NAMALWA (cell line): ENCODE results near the gene BSND.
"Not testable (repeated sequence)": the region's sequence is repeated elsewhere in the genome, so short reads cannot be mapped to it uniquely, and the experiment has no call there.

Experiments used
- DNase-seq: peaks from one replicate; pipeline ENCODE4 v3.0.0-alpha.2; 2015; ENCODE audit warnings: low spot score

Gene BSND

GRCh38 chr1:55018395-55018794 is 19.7 kb downstream of the BSND start:
- no peak for DNase-seq

- peak; percentile 74 for DNase-seq
Measured at GRCh38 chr1:55021942-55022546, 23.3 kb downstream of the BSND start.

GRCh38 chr1:55024163-55024562 is 25.4 kb downstream of the BSND start:
- not testable (repeated sequence) for DNase-seq

GRCh38 chr1:55026682-55027081 is 27.9 kb downstream of the BSND start:
- DNase-seq = not testable (repeated sequence)

GRCh38 chr1:55031098-55031497 is 32.4 kb downstream of the BSND start:
- DNase-seq = not testable (repeated sequence)

- no peak for DNase-seq
Measured at GRCh38 chr1:55033265-55033614, 34.5 kb downstream of the BSND start.

- no peak for DNase-seq
Measured at GRCh38 chr1:55034476-55035133, 35.9 kb downstream of the BSND start.

GRCh38 chr1:55035904-55036303 is 37.2 kb downstream of the BSND start:
- DNase-seq = peak; percentile 15

GRCh38 chr1:55037733-55038551 is 39.2 kb downstream of the BSND start:
- DNase-seq = no peak

- no peak for DNase-seq
Measured at GRCh38 chr1:55038552-55038838, 39.8 kb downstream of the BSND start.

- DNase-seq = no peak
Measured at GRCh38 chr1:55038974-55039341, 40.2 kb downstream of the BSND start.

- no peak for DNase-seq
Measured at GRCh38 chr1:55039342-55040082, 40.8 kb downstream of the BSND start, which contains the start of gene PCSK9. Gene PCSK9 (plus strand): TSS chr1:55039548. CDS start chr1:55039838, 290 bp downstream.

- DNase-seq = no peak
Measured at GRCh38 chr1:55040083-55040932, 41.6 kb downstream of the BSND start.

- DNase-seq = no peak
Measured at GRCh38 chr1:55040933-55041494, 42.3 kb downstream of the BSND start.

- DNase-seq = no peak
Measured at GRCh38 chr1:55041613-55042012, 42.9 kb downstream of the BSND start.

- DNase-seq = no peak
Measured at GRCh38 chr1:55043011-55043410, 44.3 kb downstream of the BSND start.

- DNase-seq = no peak
Measured at GRCh38 chr1:55043726-55044125, 45.0 kb downstream of the BSND start.

GRCh38 chr1:55044617-55045397 is 46.1 kb downstream of the BSND start:
- no peak for DNase-seq

- DNase-seq = no peak
Measured at GRCh38 chr1:55045430-55045829, 46.7 kb downstream of the BSND start.

GRCh38 chr1:55046871-55047270 is 48.1 kb downstream of the BSND start:
- DNase-seq = no peak

- DNase-seq = no peak
Measured at GRCh38 chr1:55047611-55048010, 48.9 kb downstream of the BSND start.
